GM23338 (cell line): ENCODE results near the gene LEPR. TPM values are rescaled to one million over a fixed set of nuclear protein-coding genes. Genes with fewer than 3 reads are reported as not detected.
A peak's percentile ranks its signal among the peaks of the same experiment; 100 is the strongest.
"Not testable (repeated sequence)": the region's sequence is repeated elsewhere in the genome, so short reads cannot be mapped to it uniquely, and the experiment has no call there.

Source experiments
- ATAC-seq: fragments of 200-7000 bp; cut with Tn5 transposase; 3 replicates; pipeline ENCODE4 v1.9.1; 2020
- DNase-seq: peaks from one replicate; pipeline ENCODE4 v3.0.0-alpha.2; 2015; ENCODE audit warnings: low spot score
- H2AFZ ChIP-seq: fragments of 200-600 bp; sonication (generic); 2 replicates; pipeline ENCODE4 v1.8.0; 2016; ENCODE audit warnings: antibody characterized with exemption, mild to moderate bottlenecking, moderate library complexity
- H3F3A ChIP-seq: fragments of 200-600 bp; sonication (generic); replicated peaks from 2 replicates; pipeline ENCODE4 v1.8.0; 2017; ENCODE audit warnings: antibody characterized with exemption, mixed run types, low read depth
- H3K27ac ChIP-seq: fragments of 200-600 bp; sonication (generic); 2 replicates; pipeline ENCODE4 v1.6.1; 2016; ENCODE audit warnings: low read depth
- H3K27me3 ChIP-seq: fragments of 200-600 bp; sonication (generic); 2 replicates; pipeline ENCODE4 v1.8.0; 2016; ENCODE audit warnings: mild to moderate bottlenecking, mixed run types, moderate library complexity; ENCODE audit not compliant: insufficient read depth
- H3K36me3 ChIP-seq: fragments of 200-600 bp; sonication (generic); 2 replicates; pipeline ENCODE4 v1.8.0; 2016; ENCODE audit warnings: mild to moderate bottlenecking; ENCODE audit not compliant: insufficient read depth
- H3K4me1 ChIP-seq: fragments of 200-600 bp; sonication (generic); 2 replicates; pipeline ENCODE4 v1.8.0; 2016; ENCODE audit warnings: mild to moderate bottlenecking, moderate library complexity; ENCODE audit not compliant: insufficient read depth
- H3K4me2 ChIP-seq: fragments of 200-600 bp; sonication (generic); 2 replicates; pipeline ENCODE4 v1.7.1; 2017; ENCODE audit warnings: mixed run types
- H3K4me3 ChIP-seq: fragments of 200-600 bp; sonication (generic); 2 replicates; pipeline ENCODE4 v1.6.1; 2016; ENCODE audit warnings: mixed run types
- H3K79me2 ChIP-seq: fragments of 200-600 bp; sonication (generic); replicated peaks from 2 replicates; pipeline ENCODE4 v1.8.0; 2017; ENCODE audit warnings: mild to moderate bottlenecking; ENCODE audit not compliant: insufficient read depth
- H3K9me2 ChIP-seq: fragments of 200-600 bp; sonication (generic); 2 replicates; pipeline ENCODE4 v1.8.0; 2017; ENCODE audit not compliant: insufficient read depth
- H4K20me1 ChIP-seq: fragments of 200-600 bp; sonication (generic); replicated peaks from 2 replicates; pipeline ENCODE4 v1.8.0; 2017; ENCODE audit warnings: mild to moderate bottlenecking; ENCODE audit not compliant: insufficient read depth
- H3K27ac Mint-ChIP-seq: 2 replicates; pipeline ENCODE4 v1.8.0; 2020; ENCODE audit warnings: inconsistent platforms, mild to moderate bottlenecking, moderate library complexity, mixed read lengths
- H3K27me3 Mint-ChIP-seq: 3 replicates; pipeline ENCODE4 v1.8.0; 2022; ENCODE audit warnings: low read depth, mild to moderate bottlenecking, moderate library complexity, mixed read lengths, inconsistent platforms; ENCODE audit not compliant: insufficient read depth, poor library complexity
- H3K36me3 Mint-ChIP-seq: 3 replicates; pipeline ENCODE4 v1.8.0; 2021; ENCODE audit warnings: low read depth, mild to moderate bottlenecking, inconsistent platforms, moderate library complexity, mixed read lengths
- H3K4me1 Mint-ChIP-seq: 3 replicates; pipeline ENCODE4 v1.8.0; 2020; ENCODE audit warnings: mild to moderate bottlenecking, inconsistent platforms, mixed read lengths
- H3K4me3 Mint-ChIP-seq: 3 replicates; pipeline ENCODE4 v1.8.0; 2021; ENCODE audit warnings: moderate library complexity, mild to moderate bottlenecking, inconsistent platforms, mixed read lengths
- H3K9me3 Mint-ChIP-seq: 3 replicates; pipeline ENCODE4 v1.8.0; 2020; ENCODE audit warnings: moderate library complexity, mild to moderate bottlenecking, inconsistent platforms, mixed read lengths
- ZNF331 ChIP-seq: fragments of 250-450 bp; sonication (Bioruptor Pico); IDR thresholded peaks from 2 replicates; pipeline ENCODE4 v1.5.0; 2020; ENCODE audit warnings: low read depth, mild to moderate bottlenecking, moderate library complexity
- polyA plus RNA-seq: library from polyadenylated mRNA; unstranded; fragments of >200 nt; fragmentation: Nextera tagmentation; extraction: Ambion mirVana; gene quantifications from 2 replicates; pipeline ENCODE4 v1.2.1, GENCODE V29; 2016
- total RNA-seq: library from RNA; depleted of rRNA; stranded (reverse); fragments of >200 nt; shearing (Covaris generic); gene quantifications from 2 replicates; pipeline ENCODE4 v1.2.3, GENCODE V29; 2014
- TF ChIP-seq, protein P1 (sequence below), 2 experiments: fragments of 200-600 bp in 1 of 2; sonication (generic) in 1 of 2; conservative IDR thresholded peaks; 2 replicates each; pipeline versions ENCODE4 v1.5.1 to v1.6.1; 2016 to 2017; ENCODE audit warnings: antibody characterized with exemption in 2 of 2, low read depth in 2 of 2, mild to moderate bottlenecking in 2 of 2, moderate library complexity in 1 of 2
- TF ChIP-seq, protein P2 (sequence below): fragments of 250-450 bp; sonication (Bioruptor Pico); IDR thresholded peaks from 2 replicates; pipeline ENCODE4 v1.5.0; 2020; ENCODE audit warnings: mild to moderate bottlenecking, moderate library complexity

The LEPR gene
- total and polyA plus RNA-seq, 2 experiments from 2014 or later = 2.1 to 4.7 TPM

DNA sequence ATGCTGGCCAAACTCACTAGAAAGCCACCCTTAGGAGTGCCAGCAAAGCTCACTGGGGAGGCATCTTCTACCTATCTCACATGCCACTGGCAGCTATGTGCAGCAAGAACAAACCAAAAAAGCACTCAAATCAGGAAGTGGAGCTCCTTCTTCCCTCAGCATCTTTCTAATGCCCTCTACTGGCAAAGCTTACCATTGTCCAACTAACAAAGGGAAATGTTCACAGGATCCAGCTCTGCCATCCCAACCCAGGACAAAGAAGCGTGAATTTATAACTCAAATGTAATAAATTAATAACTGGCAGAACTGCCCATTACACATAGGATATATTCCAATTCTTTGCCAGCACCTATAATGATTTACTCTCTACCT, 38.9 kb downstream of the LEPR start:
- Histone ChIP-seq H3K27ac (no peak overlapping the region), H3K4me3 (no peak overlapping the region), H3K36me3 (no peaks in the 10 kb centered on the region; the same call in 1 of the 2 replicates), H4K20me1 (no peaks in the 10 kb centered on the region), H2AFZ (peak overlapping the region; percentile 9; the same call in 1 of the 2 replicates), H3K79me2 (no peaks in the 10 kb centered on the region), H3K4me1 (peaks cover 5% of the 10 kb centered on the region), H3K27me3 (no peaks in the 10 kb centered on the region), H3F3A (no peaks in the 10 kb centered on the region), H3K9me2 (no peaks in the 10 kb centered on the region), H3K4me2 (no peak overlapping the region)
- Mint-ChIP-seq H3K4me1 (peaks cover 21% of the 10 kb centered on the region), H3K9me3 (peaks cover 19% of the 10 kb centered on the region), H3K27me3 (no peaks in the 10 kb centered on the region), H3K4me3 (no peak overlapping the region), H3K36me3 (peaks cover 18% of the 10 kb centered on the region), H3K27ac (no peak overlapping the region)
- DNase-seq (peak; percentile 73), ATAC-seq (peak; percentile 88)
- TF ChIP-seq, protein P1, sequence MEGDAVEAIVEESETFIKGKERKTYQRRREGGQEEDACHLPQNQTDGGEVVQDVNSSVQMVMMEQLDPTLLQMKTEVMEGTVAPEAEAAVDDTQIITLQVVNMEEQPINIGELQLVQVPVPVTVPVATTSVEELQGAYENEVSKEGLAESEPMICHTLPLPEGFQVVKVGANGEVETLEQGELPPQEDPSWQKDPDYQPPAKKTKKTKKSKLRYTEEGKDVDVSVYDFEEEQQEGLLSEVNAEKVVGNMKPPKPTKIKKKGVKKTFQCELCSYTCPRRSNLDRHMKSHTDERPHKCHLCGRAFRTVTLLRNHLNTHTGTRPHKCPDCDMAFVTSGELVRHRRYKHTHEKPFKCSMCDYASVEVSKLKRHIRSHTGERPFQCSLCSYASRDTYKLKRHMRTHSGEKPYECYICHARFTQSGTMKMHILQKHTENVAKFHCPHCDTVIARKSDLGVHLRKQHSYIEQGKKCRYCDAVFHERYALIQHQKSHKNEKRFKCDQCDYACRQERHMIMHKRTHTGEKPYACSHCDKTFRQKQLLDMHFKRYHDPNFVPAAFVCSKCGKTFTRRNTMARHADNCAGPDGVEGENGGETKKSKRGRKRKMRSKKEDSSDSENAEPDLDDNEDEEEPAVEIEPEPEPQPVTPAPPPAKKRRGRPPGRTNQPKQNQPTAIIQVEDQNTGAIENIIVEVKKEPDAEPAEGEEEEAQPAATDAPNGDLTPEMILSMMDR (conservative IDR thresholded peaks at IDR 0.05; ENCODE audit: low read depth in 2 of 2) = peak; percentile 66 to 83
- TF ChIP-seq, protein P2, sequence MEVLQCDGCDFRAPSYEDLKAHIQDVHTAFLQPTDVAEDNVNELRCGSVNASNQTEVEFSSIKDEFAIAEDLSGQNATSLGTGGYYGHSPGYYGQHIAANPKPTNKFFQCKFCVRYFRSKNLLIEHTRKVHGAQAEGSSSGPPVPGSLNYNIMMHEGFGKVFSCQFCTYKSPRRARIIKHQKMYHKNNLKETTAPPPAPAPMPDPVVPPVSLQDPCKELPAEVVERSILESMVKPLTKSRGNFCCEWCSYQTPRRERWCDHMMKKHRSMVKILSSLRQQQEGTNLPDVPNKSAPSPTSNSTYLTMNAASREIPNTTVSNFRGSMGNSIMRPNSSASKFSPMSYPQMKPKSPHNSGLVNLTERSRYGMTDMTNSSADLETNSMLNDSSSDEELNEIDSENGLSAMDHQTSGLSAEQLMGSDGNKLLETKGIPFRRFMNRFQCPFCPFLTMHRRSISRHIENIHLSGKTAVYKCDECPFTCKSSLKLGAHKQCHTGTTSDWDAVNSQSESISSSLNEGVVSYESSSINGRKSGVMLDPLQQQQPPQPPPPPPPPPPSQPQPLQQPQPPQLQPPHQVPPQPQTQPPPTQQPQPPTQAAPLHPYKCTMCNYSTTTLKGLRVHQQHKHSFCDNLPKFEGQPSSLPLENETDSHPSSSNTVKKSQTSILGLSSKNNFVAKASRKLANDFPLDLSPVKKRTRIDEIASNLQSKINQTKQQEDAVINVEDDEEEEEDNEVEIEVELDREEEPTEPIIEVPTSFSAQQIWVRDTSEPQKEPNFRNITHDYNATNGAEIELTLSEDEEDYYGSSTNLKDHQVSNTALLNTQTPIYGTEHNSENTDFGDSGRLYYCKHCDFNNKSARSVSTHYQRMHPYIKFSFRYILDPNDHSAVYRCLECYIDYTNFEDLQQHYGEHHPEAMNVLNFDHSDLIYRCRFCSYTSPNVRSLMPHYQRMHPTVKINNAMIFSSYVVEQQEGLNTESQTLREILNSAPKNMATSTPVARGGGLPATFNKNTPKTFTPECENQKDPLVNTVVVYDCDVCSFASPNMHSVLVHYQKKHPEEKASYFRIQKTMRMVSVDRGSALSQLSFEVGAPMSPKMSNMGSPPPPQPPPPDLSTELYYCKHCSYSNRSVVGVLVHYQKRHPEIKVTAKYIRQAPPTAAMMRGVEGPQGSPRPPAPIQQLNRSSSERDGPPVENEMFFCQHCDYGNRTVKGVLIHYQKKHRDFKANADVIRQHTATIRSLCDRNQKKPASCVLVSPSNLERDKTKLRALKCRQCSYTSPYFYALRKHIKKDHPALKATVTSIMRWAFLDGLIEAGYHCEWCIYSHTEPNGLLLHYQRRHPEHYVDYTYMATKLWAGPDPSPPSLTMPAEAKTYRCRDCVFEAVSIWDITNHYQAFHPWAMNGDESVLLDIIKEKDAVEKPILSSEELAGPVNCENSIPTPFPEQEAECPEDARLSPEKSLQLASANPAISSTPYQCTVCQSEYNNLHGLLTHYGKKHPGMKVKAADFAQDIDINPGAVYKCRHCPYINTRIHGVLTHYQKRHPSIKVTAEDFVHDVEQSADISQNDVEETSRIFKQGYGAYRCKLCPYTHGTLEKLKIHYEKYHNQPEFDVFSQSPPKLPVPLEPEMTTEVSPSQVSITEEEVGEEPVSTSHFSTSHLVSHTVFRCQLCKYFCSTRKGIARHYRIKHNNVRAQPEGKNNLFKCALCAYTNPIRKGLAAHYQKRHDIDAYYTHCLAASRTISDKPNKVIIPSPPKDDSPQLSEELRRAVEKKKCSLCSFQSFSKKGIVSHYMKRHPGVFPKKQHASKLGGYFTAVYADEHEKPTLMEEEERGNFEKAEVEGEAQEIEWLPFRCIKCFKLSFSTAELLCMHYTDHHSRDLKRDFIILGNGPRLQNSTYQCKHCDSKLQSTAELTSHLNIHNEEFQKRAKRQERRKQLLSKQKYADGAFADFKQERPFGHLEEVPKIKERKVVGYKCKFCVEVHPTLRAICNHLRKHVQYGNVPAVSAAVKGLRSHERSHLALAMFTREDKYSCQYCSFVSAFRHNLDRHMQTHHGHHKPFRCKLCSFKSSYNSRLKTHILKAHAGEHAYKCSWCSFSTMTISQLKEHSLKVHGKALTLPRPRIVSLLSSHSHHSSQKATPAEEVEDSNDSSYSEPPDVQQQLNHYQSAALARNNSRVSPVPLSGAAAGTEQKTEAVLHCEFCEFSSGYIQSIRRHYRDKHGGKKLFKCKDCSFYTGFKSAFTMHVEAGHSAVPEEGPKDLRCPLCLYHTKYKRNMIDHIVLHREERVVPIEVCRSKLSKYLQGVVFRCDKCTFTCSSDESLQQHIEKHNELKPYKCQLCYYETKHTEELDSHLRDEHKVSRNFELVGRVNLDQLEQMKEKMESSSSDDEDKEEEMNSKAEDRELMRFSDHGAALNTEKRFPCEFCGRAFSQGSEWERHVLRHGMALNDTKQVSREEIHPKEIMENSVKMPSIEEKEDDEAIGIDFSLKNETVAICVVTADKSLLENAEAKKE (CRISPR knock-in tag) = no peak
- no peak for TF ChIP-seq ZNF331

DNA sequence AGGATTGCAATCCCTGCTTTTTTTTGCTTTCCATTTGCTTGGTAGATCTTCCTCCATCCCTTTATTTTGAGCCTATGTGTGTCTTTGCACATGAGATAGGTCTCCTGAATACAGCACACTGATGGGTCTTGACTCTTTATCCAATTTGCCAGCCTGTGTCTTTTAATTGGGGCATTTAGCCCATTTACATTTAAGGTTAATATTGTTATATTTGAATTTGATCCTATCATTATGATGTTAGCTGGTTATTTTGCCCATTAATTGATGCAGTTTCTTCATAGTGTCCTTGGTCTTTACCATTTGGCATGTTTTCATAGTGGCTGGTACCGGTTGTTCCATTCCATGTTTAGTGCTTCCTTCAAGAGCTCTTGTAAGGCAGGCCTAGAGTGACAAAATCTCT, 45.4 kb downstream of the LEPR start:
- H3K27me3 ChIP-seq, H3K36me3 Mint-ChIP-seq, H3K27me3 Mint-ChIP-seq, H3K36me3 ChIP-seq, H4K20me1 ChIP-seq, H3K4me1 ChIP-seq, DNase-seq, H3K9me3 Mint-ChIP-seq, H3K27ac ChIP-seq, ATAC-seq, H3K9me2 ChIP-seq, H3K79me2 ChIP-seq, H3K4me3 Mint-ChIP-seq, H3K4me2 ChIP-seq, H3F3A ChIP-seq, H3K4me1 Mint-ChIP-seq, H3K27ac Mint-ChIP-seq, H2AFZ ChIP-seq, H3K4me3 ChIP-seq: not testable (repeated sequence)
